Measurements from ENCODE around the gene SMARCB1. TPM values are rescaled to one million over a fixed set of nuclear protein-coding genes. Genes with fewer than 3 reads are reported as not detected.

SMARCB1 gene
- total and polyA plus RNA-seq, 2 donors (not counting 3 experiments of a cell fraction or from before 2014, with no cell fraction given): 113 to 148 TPM

DNA sequence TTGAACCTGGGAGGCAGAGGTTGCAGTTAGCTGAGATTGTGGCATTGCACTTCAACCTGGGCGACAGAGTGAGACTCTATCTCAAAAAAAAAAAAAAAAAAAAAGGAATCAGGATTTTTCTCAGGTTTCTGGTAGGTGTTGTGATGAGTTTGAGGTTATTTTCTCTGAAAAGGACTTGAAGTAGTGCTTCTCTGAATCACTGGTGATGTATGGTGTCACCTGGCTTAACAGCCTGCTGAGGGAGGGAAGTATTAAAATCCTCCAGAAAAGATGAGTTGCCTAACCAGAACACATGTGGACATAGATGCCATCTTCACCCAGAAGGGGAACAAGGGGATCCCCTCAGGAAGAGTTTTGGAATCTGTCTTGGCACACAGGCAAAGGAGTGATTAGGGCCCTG lies 20.1 kb downstream of the SMARCB1 start:
- no peak for TF ChIP-seq JUN (IDR thresholded peaks at IDR 0.05; ENCODE audit: borderline replicate concordance, insufficient read depth, insufficient read length, low read depth)
- no peak for TF ChIP-seq POLR2AphosphoS5 (IDR thresholded peaks at IDR 0.05; ENCODE audit: insufficient read depth, low read depth, low read length)
- TF ChIP-seq, protein P1, sequence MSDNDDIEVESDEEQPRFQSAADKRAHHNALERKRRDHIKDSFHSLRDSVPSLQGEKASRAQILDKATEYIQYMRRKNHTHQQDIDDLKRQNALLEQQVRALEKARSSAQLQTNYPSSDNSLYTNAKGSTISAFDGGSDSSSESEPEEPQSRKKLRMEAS (IDR thresholded peaks at IDR 0.05; ENCODE audit: insufficient read depth, insufficient read length): no peak
- no peak for TF ChIP-seq GATA2 (IDR thresholded peaks at IDR 0.05; ENCODE audit: insufficient read depth, insufficient read length, low read depth, low read length)
- no peak for TF ChIP-seq MYC (IDR thresholded peaks at IDR 0.05; ENCODE audit: low read depth, low read length)
- no peak for TF ChIP-seq EZH2 (IDR thresholded peaks at IDR 0.05; ENCODE audit: borderline replicate concordance, low read depth, low read length, severe bottlenecking)
- TF ChIP-seq FOS (IDR thresholded peaks at IDR 0.05; ENCODE audit: borderline replicate concordance, insufficient read depth, low read length): no peak
- TF ChIP-seq POLR2A (IDR thresholded peaks at IDR 0.05; ENCODE audit: low read depth, low read length): no peak
- TF ChIP-seq, protein P2, sequence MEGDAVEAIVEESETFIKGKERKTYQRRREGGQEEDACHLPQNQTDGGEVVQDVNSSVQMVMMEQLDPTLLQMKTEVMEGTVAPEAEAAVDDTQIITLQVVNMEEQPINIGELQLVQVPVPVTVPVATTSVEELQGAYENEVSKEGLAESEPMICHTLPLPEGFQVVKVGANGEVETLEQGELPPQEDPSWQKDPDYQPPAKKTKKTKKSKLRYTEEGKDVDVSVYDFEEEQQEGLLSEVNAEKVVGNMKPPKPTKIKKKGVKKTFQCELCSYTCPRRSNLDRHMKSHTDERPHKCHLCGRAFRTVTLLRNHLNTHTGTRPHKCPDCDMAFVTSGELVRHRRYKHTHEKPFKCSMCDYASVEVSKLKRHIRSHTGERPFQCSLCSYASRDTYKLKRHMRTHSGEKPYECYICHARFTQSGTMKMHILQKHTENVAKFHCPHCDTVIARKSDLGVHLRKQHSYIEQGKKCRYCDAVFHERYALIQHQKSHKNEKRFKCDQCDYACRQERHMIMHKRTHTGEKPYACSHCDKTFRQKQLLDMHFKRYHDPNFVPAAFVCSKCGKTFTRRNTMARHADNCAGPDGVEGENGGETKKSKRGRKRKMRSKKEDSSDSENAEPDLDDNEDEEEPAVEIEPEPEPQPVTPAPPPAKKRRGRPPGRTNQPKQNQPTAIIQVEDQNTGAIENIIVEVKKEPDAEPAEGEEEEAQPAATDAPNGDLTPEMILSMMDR (IDR thresholded peaks at IDR 0.05; ENCODE audit: extremely low read depth in 1 of 2, insufficient read depth in 1 of 2, low read depth in 1 of 2, low read length in 2 of 2): no peak
- no peak for FAIRE-seq
- Histone ChIP-seq H3K9me3 (replicated peaks; ENCODE audit: control insufficient read depth, insufficient read depth, low read length) (no peaks in the 10 kb centered on the region), H3K9ac (replicated peaks; ENCODE audit: extremely low read depth, insufficient read depth, low read length) (no peak overlapping the region), H4K20me1 (replicated peaks; ENCODE audit: control insufficient read depth, extremely low read depth, insufficient read depth, low read length) (no peaks in the 10 kb centered on the region), H3K36me3 (ENCODE audit: control insufficient read depth in 2 of 2, extremely low read depth in 1 of 2, insufficient read depth in 2 of 2, low read length in 2 of 2) (peaks cover 12 to 28% of the 10 kb centered on the region in 2 experiments), H3K4me1 (ENCODE audit: control insufficient read depth, extremely low read depth, insufficient read depth, low read length) (no peaks in the 10 kb centered on the region), H3K4me3 (replicated peaks in 1 of 3; ENCODE audit: insufficient read depth in 1 of 3, low read depth in 1 of 3, low read length in 3 of 3) (no peak overlapping the region), H2AFZ (ENCODE audit: low read depth, low read length) (no peak overlapping the region), H3K27me3 (ENCODE audit: control insufficient read depth in 2 of 2, insufficient read depth in 2 of 2, low read length in 2 of 2) (no peaks in the 10 kb centered on the region), H3K9me1 (replicated peaks; ENCODE audit: control insufficient read depth, extremely low read depth, insufficient read depth, low read length) (no peaks in the 10 kb centered on the region), H3K79me2 (ENCODE audit: control insufficient read depth, insufficient read depth, low read length) (no peaks in the 10 kb centered on the region), H3K4me2 (ENCODE audit: insufficient read depth, low read length) (no peak overlapping the region), H3K27ac (ENCODE audit: insufficient read depth, low read depth, low read length) (no peak overlapping the region)
- CTCF ChIA-PET: interaction anchor here (1.1 kb wide), 1 partner anchor 45 kb away, joined by 3 read pairs; no protein-coding TSS in a partner anchor
- POLR2A ChIA-PET: no interaction called here
- dilution Hi-C loops (cut with MboI; ENCODE audit: extremely low pct_ligation_motif_present, low sequenced_read_pairs) (no loop called here), intact Hi-C loops (cut with micrococcal nuclease) (no loop called here)
- DNase-seq (ENCODE audit: low read depth, low spot score): no peak
- BruUV-seq (replicated peaks): no TSS peak

Data from endothelial cell of umbilical vein (primary cell).